HEK293T (cell line): Measurements from ENCODE around the gene ETAA1.

Experiments
- CTCF ChIA-PET: fragments of 350-600 bp; formaldehyde crosslinking; extraction: SDS; loops from one replicate; lab custom pipeline; 2021; ENCODE audit warnings: antibody characterized with exemption, inconsistent platforms; lab: Yijun Ruan, JAX
- POLR2A ChIA-PET: fragments of 350-600 bp; formaldehyde crosslinking; extraction: SDS; loops from one replicate; lab custom pipeline; 2020; ENCODE audit warnings: antibody characterized with exemption, inconsistent platforms; lab: Yijun Ruan, JAX
- DNase-seq: peaks from one replicate; pipeline ENCODE4 v3.0.0; 2012; ENCODE audit warnings: mixed read lengths; ENCODE audit errors: extremely low spot score
- ARNT ChIP-seq: fragments of 450-650 bp; IDR thresholded peaks from 2 replicates; pipeline ENCODE4 v1.6.1; 2017; ENCODE audit warnings: mild to moderate bottlenecking
- BHLHE40 ChIP-seq: fragments of 450-650 bp; IDR thresholded peaks from 2 replicates; pipeline ENCODE4 v1.6.1; 2016; ENCODE audit warnings: mild to moderate bottlenecking, moderate library complexity, borderline replicate concordance
- CTBP1 ChIP-seq: fragments of 450-650 bp; IDR thresholded peaks from 2 replicates; pipeline ENCODE4 v1.6.1; 2016; ENCODE audit warnings: borderline replicate concordance
- ELF4 ChIP-seq: fragments of 450-650 bp; IDR thresholded peaks from 2 replicates; pipeline ENCODE4 v1.6.1; 2017; ENCODE audit warnings: antibody characterized with exemption
- FOXA1 ChIP-seq: fragments of 450-650 bp; IDR thresholded peaks from 2 replicates; pipeline ENCODE4 v1.6.1; 2016; ENCODE audit warnings: mild to moderate bottlenecking
- FOXK2 ChIP-seq: fragments of 450-650 bp; IDR thresholded peaks from 2 replicates; pipeline ENCODE4 v1.6.1; 2016; ENCODE audit warnings: mild to moderate bottlenecking
- FOXM1 ChIP-seq: fragments of 450-650 bp; IDR thresholded peaks from 2 replicates; pipeline ENCODE4 v1.6.1; 2017; ENCODE audit warnings: mild to moderate bottlenecking, borderline replicate concordance
- HDGF ChIP-seq: fragments of 450-650 bp; IDR thresholded peaks from 2 replicates; pipeline ENCODE4 v1.6.1; 2017; ENCODE audit warnings: antibody characterized with exemption, borderline replicate concordance
- L3MBTL2 ChIP-seq: fragments of 450-650 bp; conservative IDR thresholded peaks from 2 replicates; pipeline ENCODE4 v1.6.1; 2016; ENCODE audit warnings: mild to moderate bottlenecking
- LEF1 ChIP-seq: fragments of 450-650 bp; IDR thresholded peaks from 2 replicates; pipeline ENCODE4 v1.6.1; 2017; ENCODE audit warnings: mild to moderate bottlenecking, borderline replicate concordance
- NFRKB ChIP-seq: fragments of 450-650 bp; IDR thresholded peaks from 2 replicates; pipeline ENCODE4 v1.6.1; 2016; ENCODE audit warnings: mild to moderate bottlenecking, moderate library complexity
- SP1 ChIP-seq: fragments of 450-650 bp; IDR thresholded peaks from 2 replicates; pipeline ENCODE4 v1.6.1; 2017
- SUZ12 ChIP-seq: fragments of 450-650 bp; IDR thresholded peaks from 2 replicates; pipeline ENCODE4 v1.6.1; 2016; ENCODE audit warnings: mild to moderate bottlenecking
- TARDBP ChIP-seq: fragments of 450-650 bp; IDR thresholded peaks from 2 replicates; pipeline ENCODE4 v1.6.1; 2016
- ZNF384 ChIP-seq: fragments of 450-650 bp; IDR thresholded peaks from 2 replicates; pipeline ENCODE4 v1.6.1; 2016
- TF ChIP-seq, protein P1 (sequence below): fragments of 450-650 bp; IDR thresholded peaks from 2 replicates; pipeline ENCODE4 v1.6.1; 2016

ETAA1 gene

DNA sequence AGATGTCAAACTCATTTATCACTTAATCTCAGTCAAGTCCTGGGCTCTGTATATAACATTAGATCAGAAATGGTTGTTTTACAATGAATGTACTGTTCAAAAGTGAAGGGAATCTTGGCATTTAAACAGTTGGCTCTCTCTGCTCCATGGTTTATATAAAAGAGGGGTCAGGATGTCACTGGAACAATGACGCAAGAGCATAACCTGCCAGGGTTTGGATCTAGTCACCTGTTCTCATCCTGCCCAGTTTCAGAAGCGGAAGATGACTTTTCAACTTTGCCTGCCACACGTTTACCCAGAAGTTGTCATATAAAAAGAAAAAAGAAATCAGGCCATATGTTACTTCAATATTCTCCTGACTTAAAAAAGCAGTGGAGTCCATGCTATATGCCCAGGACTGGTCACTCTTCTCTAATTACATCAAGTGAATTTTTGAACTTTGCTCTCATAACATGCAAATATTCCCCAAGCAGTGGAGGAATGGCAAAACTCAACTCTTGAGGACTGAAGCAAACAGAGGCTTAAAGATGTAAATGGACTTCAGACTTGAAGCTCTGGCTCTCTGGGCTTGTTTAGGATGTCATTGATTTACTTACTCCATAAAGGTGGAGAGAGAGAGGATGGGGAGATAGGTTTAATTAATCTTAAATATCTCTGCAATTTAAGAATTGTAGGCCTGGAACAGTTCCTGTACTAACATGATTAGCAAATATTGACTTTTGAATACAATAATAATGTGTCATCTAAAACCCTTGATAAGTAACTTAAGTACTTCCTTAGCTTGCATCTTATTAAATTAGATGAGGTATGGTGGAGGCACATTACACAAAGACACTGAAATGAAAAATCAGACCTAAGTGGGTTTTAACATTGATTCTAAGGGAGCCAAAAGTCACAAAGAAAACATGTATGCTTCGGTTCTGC is 58.3 kb downstream of the ETAA1 start:
- ChIA-PET POLR2A (interaction anchor here (1.3 kb wide), 1 partner anchor 58 kb away, joined by 3 read pairs; no protein-coding TSS in a partner anchor), CTCF (no interaction called here)
- TF ChIP-seq FOXM1 = no peak
- no peak for TF ChIP-seq BHLHE40
- no peak for TF ChIP-seq ZNF384
- no peak for TF ChIP-seq HDGF
- TF ChIP-seq L3MBTL2 = no peak
- DNase-seq = no peak

DNA sequence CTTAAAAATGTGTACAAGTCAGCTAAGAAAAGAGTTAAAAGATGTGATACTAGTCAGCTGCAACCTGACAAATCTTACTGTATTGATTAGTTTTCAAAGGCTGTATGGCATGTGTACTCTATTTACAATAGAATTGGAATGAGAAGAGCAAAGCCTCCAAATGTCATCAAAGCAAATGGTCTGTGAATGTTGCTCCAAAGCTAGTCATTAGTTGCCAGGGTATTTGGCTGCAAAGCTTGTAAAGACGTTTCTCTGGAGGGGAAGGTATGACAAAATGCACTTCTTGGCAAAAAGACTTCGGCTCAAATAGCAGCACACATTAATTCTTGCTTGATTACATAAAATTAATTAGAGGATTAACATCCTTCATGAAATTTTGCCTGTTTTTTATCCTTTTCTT is 59.3 kb downstream of the ETAA1 start:
- no peak for DNase-seq
- CTCF ChIA-PET = no interaction called here
- TF ChIP-seq ARNT (no peak), ZNF384 (no peak), HDGF (no peak), SUZ12 (no peak), FOXM1 (no peak), FOXA1 (no peak), LEF1 (no peak), FOXK2 (no peak), NFRKB (no peak), ELF4 (no peak), CTBP1 (no peak), BHLHE40 (no peak), TARDBP (no peak), SP1 (no peak), L3MBTL2 (no peak)
- TF ChIP-seq, protein P1, sequence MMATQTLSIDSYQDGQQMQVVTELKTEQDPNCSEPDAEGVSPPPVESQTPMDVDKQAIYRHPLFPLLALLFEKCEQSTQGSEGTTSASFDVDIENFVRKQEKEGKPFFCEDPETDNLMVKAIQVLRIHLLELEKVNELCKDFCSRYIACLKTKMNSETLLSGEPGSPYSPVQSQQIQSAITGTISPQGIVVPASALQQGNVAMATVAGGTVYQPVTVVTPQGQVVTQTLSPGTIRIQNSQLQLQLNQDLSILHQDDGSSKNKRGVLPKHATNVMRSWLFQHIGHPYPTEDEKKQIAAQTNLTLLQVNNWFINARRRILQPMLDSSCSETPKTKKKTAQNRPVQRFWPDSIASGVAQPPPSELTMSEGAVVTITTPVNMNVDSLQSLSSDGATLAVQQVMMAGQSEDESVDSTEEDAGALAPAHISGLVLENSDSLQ = no peak
- POLR2A ChIA-PET = interaction anchor here (1.3 kb wide), 1 partner anchor 59 kb away, joined by 3 read pairs; no protein-coding TSS in a partner anchor

DNA sequence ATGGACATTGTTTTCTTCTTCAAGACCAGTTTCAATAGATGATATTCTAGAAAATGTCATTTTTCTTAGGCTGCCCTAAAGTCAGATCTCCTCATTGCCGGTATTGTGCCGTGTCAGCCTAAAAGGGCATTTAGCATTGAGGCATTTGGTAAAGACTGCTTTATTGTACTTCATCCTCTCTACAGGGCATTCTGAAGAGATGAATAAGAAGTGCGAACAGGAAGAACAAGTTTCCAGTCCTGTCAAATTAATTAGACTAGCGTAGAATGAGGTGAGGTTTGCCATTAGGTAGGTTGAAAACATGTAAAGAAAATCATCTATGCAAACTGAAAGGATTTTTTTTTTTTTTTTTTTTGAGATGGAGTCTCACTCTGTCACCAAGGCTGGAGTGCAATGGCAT is 60.6 kb downstream of the ETAA1 start:
- no peak for TF ChIP-seq CTBP1
- no peak for TF ChIP-seq L3MBTL2
- TF ChIP-seq, protein P1 = no peak
- no peak for TF ChIP-seq FOXK2
- TF ChIP-seq FOXM1 = no peak
- no peak for TF ChIP-seq HDGF
- no peak for TF ChIP-seq SUZ12
- TF ChIP-seq SP1 = no peak
- no peak for TF ChIP-seq FOXA1
- no peak for TF ChIP-seq BHLHE40
- TF ChIP-seq NFRKB = no peak
- TF ChIP-seq TARDBP = no peak
- TF ChIP-seq LEF1 = no peak
- TF ChIP-seq ZNF384 = no peak
- TF ChIP-seq ELF4 = no peak
- no peak for TF ChIP-seq ARNT
- ChIA-PET CTCF (no interaction called here), POLR2A (no interaction called here)
- DNase-seq = no peak

DNA sequence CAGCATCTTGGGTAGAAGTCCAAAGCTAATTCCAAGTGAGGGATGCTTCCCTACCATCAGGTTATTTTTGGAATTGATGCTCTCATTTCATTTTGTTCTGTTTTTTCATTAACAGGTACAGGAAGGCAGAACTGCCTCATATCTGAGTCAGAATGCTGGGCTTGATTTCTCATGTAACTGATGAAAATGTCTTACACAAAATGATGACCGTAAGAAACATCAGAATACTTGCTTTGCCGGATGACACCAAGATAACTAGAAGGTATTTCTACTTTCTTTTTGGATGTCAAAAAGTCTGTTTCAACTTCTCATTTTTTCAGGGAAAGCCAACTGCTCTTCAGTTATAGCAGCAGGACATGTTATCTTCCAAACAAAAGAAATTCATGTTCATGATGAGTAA is 62.6 kb downstream of the ETAA1 start:
- DNase-seq = no peak
- TF ChIP-seq CTBP1 = no peak
- TF ChIP-seq NFRKB = no peak
- TF ChIP-seq SUZ12 = no peak
- TF ChIP-seq BHLHE40 = no peak
- TF ChIP-seq LEF1 = no peak
- ChIA-PET POLR2A (no interaction called here), CTCF (no interaction called here)
